RPMI7951 (cell line): ENCODE results near the gene BEST4. TPM values are rescaled to one million over a fixed set of nuclear protein-coding genes. Genes with fewer than 3 reads are reported as not detected.
"Not testable (repeated sequence)": the region's sequence is repeated elsewhere in the genome, so short reads cannot be mapped to it uniquely, and the experiment has no call there.

ENCODE experiments used
- DNase-seq: peaks from one replicate; pipeline ENCODE4 v3.0.0-alpha.2; 2012; ENCODE audit warnings: low read depth
- total RNA-seq: library from RNA; depleted of rRNA; stranded (reverse); fragments of >200 nt; shearing (Covaris generic); gene quantifications from 2 replicates; pipeline ENCODE4 v1.2.3, GENCODE V29; 2014; rRNA removed

The BEST4 gene
- total RNA-seq, 1 experiment from 2014 or later, result not detected

DNA sequence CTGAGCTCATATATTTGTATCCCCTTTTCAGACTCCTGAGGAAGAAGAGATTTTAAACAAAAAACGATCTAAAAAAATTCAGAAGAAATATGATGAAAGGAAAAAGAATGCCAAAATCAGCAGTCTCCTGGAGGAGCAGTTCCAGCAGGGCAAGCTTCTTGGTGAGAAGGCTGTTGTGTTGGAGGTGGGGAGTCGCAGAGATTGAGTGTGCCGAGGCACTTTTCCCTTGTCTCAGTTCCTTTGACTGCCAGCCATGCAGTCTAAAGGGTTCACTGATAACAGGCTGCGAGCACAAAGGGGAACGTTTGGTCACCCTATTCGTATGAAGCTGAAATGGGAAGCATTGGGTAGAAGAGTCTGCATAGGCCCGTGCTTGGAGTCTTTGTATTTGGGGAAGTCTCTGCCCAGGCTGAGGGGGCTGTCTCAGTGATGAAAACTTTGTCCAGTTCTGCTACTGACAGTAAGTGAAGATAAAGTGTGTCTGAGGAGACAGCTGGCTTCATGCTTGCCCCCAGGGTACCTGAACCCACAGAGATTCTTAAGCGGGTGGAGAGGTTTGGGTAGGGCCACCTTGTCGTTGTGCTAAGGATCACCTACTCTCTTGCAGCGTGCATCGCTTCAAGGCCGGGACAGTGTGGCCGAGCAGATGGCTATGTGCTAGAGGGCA is 9.9 kb downstream of the BEST4 start:
- no peak for DNase-seq

DNA sequence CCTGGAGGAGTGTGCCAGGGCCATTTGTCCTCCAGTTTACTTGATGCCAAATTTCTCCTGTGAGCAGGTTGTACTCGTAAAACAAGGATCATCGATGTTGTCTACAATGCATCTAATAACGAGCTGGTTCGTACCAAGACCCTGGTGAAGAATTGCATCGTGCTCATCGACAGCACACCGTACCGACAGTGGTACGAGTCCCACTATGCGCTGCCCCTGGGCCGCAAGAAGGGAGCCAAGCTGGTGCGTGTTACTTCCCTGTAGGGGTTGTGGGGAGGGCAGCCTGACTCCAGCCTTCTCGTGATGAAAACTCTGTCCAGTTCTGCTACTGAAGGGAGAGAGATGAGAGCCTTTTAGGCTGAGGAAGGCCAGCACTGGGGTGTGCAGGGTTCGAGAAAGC is 10.4 kb downstream of the BEST4 start:
- no peak for DNase-seq

DNA sequence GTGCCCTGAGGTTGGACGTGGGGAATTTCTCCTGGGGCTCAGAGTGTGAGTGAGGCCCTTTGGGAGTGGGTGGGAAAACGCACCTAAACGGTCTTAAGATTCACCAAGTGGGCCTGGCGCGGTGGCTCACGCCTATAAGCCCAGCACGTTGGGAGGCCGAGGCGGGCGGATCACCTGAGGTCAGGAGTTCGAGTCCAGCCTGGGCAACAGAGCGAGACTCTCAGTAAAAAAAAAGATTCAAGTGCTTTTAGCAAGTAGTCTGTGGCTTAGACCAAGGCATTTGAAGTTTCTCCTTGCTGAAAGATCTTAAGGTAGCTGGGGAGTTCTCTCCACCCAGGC is 11.3 kb downstream of the BEST4 start:
- DNase-seq, result no peak

GRCh38 chr1:44775930-44776729 is 11.8 kb downstream of the BEST4 start:
- DNase-seq, result peak; percentile 18

DNA sequence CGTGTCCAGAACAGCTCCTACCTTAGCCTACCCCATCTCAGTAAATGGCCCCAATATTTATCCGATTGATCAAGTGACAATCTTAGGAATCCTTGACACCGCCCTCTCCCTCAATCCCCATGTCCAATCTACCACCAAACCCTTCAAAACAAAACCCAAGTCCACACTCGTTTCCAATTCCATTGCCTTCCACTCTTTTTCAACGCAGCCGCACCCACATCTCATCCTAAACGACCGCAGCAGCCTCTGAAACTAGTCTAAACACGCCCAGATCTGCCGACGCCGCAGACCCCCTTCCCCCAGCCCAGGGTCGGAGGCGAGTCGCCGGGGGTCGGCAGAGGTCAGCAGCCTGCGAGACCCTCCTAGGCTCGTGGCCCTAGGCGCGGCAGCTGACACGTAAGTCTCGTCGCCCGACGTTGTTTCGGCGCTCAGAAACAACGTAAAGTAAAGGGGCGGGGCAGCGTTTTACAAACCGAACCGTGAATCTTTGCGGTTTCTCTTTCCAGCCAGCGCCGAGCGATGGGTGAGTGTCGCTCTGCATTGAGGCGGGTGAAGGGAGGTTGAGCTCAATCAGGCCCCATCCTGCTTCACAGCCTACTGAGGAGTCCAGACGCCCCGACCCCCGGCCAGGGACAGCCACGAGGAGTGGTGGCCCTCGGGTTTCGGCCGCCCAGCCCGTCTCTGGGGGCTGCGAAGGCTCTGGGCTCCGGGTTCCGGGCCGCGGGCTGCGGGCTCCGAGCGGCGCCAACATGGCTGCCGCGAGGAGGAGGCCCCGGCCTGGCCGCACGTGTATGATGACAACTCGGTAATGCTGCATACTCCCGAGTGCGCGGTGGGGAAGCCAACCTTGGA is 12.7 kb downstream of the BEST4 start, which contains the start of gene RPS8:
RPS8 (plus strand) TSS at position 463 of the 852 bp plus-strand sequence; CDS start at position 520, 57 bp downstream.
- peak; percentile 93 for DNase-seq

DNA sequence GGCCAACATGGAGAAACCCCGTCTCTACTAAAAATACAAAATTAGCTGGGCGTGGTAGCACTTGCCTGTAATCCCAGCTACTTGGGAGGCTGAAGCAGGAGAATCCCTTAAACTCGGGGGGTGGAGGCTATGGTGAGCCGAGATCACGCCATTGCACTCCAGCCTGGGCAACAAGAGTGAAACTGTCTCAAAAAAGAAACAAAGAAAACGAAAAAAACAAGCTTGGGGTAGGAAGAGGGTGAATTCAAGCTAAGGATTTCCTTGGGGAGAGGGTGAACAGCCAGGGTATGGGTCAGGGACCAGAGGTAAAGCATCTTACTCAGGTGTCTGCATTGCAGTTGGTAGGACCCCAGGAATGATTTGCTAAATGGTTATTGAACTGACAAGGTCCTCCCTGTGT is 21.5 kb downstream of the BEST4 start:
- not testable (repeated sequence) for DNase-seq

DNA sequence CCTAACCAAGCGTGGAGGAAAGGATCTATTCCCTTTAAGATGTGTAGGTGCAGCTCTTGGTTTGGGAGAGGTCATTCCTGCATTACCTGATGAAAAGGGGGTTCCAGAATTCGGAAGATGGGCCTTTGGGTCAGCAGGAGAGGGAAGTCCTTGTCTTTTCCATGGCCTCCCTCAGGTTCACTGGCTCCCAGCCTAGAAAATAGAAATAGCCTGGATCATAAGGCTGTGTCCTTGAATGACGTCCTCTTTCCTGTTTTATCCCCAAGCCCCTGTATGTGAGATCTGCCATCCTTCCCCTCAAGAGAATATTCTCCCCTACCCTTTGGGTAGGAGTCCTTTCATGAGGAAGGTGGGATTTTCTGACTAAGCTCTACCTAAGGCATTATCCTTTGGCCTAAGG is 27.1 kb downstream of the BEST4 start:
- no peak for DNase-seq

GRCh38 chr1:44759077-44759476 is 28.9 kb downstream of the BEST4 start:
- no peak for DNase-seq

DNA sequence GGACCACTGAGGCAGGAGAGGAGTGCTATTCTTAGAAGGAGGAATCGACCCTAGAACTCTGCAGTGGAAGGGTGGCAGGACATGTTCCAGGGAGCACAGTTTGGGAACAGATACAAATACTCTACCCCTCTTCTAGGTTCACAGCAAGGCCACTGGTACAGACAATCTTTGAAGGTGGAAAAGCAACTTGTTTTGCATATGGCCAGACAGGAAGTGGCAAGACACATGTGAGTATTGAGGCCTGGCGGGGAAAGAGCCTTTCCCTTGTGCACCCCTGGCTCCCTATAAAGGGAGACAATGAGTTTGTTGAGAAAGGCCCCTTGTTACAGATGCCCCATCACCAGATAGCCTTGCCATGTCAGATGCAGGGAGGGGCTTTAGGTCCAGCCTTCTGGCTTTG is 30.6 kb downstream of the BEST4 start:
- no peak for DNase-seq

GRCh38 chr1:44747878-44748277 is 40.1 kb downstream of the BEST4 start:
- DNase-seq, result no peak

- DNase-seq, result no peak
Observed at GRCh38 chr1:44743211-44743610, 44.8 kb downstream of the BEST4 start.

DNA sequence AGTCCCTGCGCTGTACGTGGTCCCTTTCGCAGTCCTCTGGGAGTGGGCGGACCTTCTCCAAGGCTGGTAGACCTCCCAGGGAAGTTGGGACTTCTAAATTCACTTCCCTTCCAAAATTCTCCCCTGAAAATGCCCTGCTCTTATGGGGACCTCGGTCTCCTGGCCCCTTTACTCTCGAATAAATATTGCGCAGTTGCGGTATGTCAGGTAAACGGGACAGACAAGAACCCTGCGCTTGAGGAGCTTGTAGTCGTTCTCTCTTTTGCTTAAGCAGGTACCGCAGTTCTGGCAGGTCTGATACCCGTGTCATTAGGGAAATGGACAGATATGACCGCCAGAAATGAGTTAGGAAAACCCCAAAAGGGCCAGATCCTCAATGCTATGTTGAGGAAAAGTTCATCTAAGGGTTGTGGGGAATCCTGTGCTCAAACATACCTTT is 47.8 kb downstream of the BEST4 start:
- no peak for DNase-seq

DNA sequence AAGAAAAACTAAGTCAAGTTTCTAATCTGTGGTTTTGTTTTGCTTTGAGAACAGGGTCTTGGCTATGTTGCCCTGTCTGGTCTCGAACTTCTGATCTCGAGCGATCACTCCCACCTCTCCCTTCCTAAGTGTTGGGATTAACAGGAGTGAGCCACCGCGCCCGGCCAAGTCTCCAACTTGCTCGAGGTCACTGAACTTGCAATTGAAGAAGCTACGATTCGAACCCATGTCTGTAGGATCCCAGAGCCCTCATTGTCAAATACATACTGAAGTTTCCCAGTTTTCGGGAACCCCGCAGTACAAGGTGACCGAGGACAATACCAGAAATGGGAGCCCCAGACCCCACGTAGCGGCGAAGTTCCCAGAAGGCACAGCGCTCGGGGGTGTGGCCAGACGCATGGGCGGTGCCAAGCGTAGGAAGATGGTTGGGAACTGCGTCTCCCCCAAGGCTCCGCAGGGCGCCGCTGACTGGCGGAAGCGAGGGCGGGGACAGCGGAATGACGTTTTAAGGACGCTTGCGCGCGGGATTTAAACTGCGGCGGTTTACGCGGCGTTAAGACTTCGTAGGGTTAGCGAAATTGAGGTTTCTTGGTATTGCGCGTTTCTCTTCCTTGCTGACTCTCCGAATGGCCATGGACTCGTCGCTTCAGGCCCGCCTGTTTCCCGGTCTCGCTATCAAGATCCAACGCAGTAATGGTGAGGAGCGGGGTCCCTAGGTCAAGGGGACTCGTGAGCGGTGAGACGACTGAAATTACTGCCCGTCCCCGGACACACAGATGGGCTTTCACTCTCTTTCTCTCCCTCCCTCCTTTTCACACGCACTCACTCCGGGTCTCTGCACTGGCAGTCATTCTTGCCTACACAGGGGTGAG is 48.4 kb downstream of the BEST4 start, which contains the start of gene KIF2C:
KIF2C (plus strand) TSS at position 531 of the 872 bp plus-strand sequence; CDS start at position 627, 96 bp downstream.
- DNase-seq, result peak; percentile 97

DNA sequence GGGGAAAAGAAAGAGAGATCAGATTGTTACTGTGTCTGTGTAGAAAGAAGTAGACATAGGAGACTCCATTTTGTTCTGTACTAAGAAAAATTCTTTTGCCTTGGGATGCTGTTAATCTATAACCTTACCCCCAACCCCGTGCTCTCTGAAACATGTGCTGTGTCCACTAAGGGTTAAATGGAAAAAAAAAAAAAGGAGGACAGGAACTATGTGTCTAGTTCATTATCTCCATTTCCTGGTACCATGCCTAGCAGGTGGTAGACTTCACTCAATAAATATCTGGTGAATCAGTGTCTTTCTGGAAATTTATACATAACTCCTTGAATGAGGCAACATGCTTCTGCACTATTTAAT is 49.0 kb downstream of the BEST4 start:
- DNase-seq, result not testable (repeated sequence)

- no peak for DNase-seq
Observed at GRCh38 chr1:44735992-44736391, 52.0 kb downstream of the BEST4 start.

GRCh38 chr1:44733784-44734183 is 54.2 kb downstream of the BEST4 start:
- DNase-seq, result no peak

Other genes starting within 250 kb of the BEST4 start
- gene TMEM53, start 113.7 kb downstream of the BEST4 start, total RNA-seq, result 13.1 and 14.9 TPM in 2 replicates
- 0.29 TPM in 1 of 2 replicates, not detected in the other for gene ARMH1, start 113.5 kb downstream of the BEST4 start, total RNA-seq
- not detected in 2 replicates for gene RNU5D-1, start 57.0 kb downstream of the BEST4 start, total RNA-seq
- gene KIF2C, start 48.3 kb downstream of the BEST4 start, total RNA-seq, result 127 and 130 TPM in 2 replicates
- gene RPS8, start 12.6 kb downstream of the BEST4 start, total RNA-seq, result 2,373 and 2,557 TPM in 2 replicates
- gene PLK3, start 12.2 kb upstream of the BEST4 start, total RNA-seq, result 8.8 and 10.7 TPM in 2 replicates
- gene DYNLT4, start 19.2 kb upstream of the BEST4 start, total RNA-seq, result 0.24 and 0.88 TPM in 2 replicates
- gene BTBD19, start 20.4 kb upstream of the BEST4 start, total RNA-seq, result 4.2 and 5.0 TPM in 2 replicates
- under 0.01 and 0.12 TPM in 2 replicates for gene PTCH2, start 55.1 kb upstream of the BEST4 start, total RNA-seq
- 56.0 and 63.9 TPM in 2 replicates for gene EIF2B3, start 198.4 kb upstream of the BEST4 start, total RNA-seq
- gene HECTD3, start 223.2 kb upstream of the BEST4 start, total RNA-seq, result 23.6 and 27.9 TPM in 2 replicates
- 103 and 119 TPM in 2 replicates for gene UROD, start 224.1 kb upstream of the BEST4 start, total RNA-seq